A549 (cell line): ENCODE measurements around the gene SLC8A2. TPM values are rescaled to one million over a fixed set of nuclear protein-coding genes. Genes with fewer than 3 reads are reported as not detected.
A peak's percentile ranks its signal among the peaks of the same experiment; 100 is the strongest.

Experiments used
- ATAC-seq, 2 experiments: fragments of 200-7000 bp in 1 of 2; fragments of >200 bp in 1 of 2; cut with Nextera tagmentation in 1 of 2; cut with Tn5 transposase in 1 of 2; 3 replicates each; pipeline versions ENCODE4 v1.8.0 to v1.9.1; 2018 to 2020; ENCODE audit warnings: mild to moderate bottlenecking in 1 of 2, moderate library complexity in 1 of 2
- CTCF ChIA-PET: fragments of 300-600 bp; sonication (Branson Sonifier 250); formaldehyde crosslinking; extraction: SDS; loops from one replicate; lab custom pipeline; 2021; ENCODE audit warnings: antibody characterized with exemption, inconsistent platforms; lab: Yijun Ruan, JAX
- POLR2A ChIA-PET: fragments of 350-600 bp; formaldehyde crosslinking; extraction: SDS; loops from one replicate; lab custom pipeline; 2021; ENCODE audit warnings: antibody characterized with exemption, inconsistent platforms; lab: Yijun Ruan, JAX
- DNase-seq, 2 experiments: peaks; one replicate each; pipeline versions ENCODE4 v3.0.0 to v3.0.0-alpha.2; 2011 to 2016; ENCODE audit warnings: low read depth in 1 of 2, low spot score in 1 of 2
- FAIRE-seq: peaks from 2 replicates; lab custom pipeline; 2011; peaks lifted over from hg19 to GRCh38; lab: Jason Lieb, UNC
- H3K27ac ChIP-seq, 2 experiments: fragments of >200 bp; sonication (Bioruptor Twin); formaldehyde crosslinking; 3 replicates each; pipeline ENCODE4 v1.5.1; 2016 to 2017
- H3K4me1 ChIP-seq: fragments of >200 bp; sonication (Bioruptor Twin); formaldehyde crosslinking; 3 replicates; pipeline ENCODE4 v1.6.1; 2016
- H3K4me2 ChIP-seq: fragments of >200 bp; sonication (Bioruptor Twin); formaldehyde crosslinking; 3 replicates; pipeline ENCODE4 v1.6.1; 2016
- H3K4me3 ChIP-seq: fragments of >200 bp; sonication (Bioruptor Twin); formaldehyde crosslinking; 3 replicates; pipeline ENCODE4 v1.5.1; 2016
- H3K9me3 ChIP-seq: fragments of >200 bp; sonication (Bioruptor Twin); formaldehyde crosslinking; 3 replicates; pipeline ENCODE4 v1.6.1; 2016
- CBX2 ChIP-seq: fragments of 200-600 bp; sonication (generic); IDR thresholded peaks from 2 replicates; pipeline ENCODE4 v1.6.1; 2016; ENCODE audit warnings: low read depth, mild to moderate bottlenecking, borderline replicate concordance
- CEBPB ChIP-seq, 2 experiments: fragments of >200 bp in 1 of 2; sonication (Bioruptor Twin) in 1 of 2; formaldehyde crosslinking in 1 of 2; IDR thresholded peaks; 2 replicates each; pipeline ENCODE4 v1.6.1; 2012 to 2016
- CHD2 ChIP-seq: fragments of 150-350 bp; IDR thresholded peaks from 2 replicates; pipeline ENCODE4 v1.6.1; 2014; ENCODE audit warnings: low read length; ENCODE audit not compliant: partially characterized antibody
- EHF ChIP-seq: fragments of 250-450 bp; sonication (Bioruptor Pico); IDR thresholded peaks from 2 replicates; pipeline ENCODE4 v1.5.0; 2020; ENCODE audit warnings: mild to moderate bottlenecking
- EHMT2 ChIP-seq: fragments of 200-600 bp; sonication (generic); IDR thresholded peaks from 2 replicates; pipeline ENCODE4 v1.6.1; 2016; ENCODE audit warnings: antibody characterized with exemption, low read depth, mild to moderate bottlenecking, moderate library complexity
- EP300 ChIP-seq, 2 experiments: fragments of >200 bp; sonication (Bioruptor Twin); formaldehyde crosslinking; IDR thresholded peaks; 2 replicates in 1 of 2; 3 replicates in 1 of 2; pipeline ENCODE4 v1.6.1; 2016 to 2017
- ESRRA ChIP-seq: fragments of 150-350 bp; IDR thresholded peaks from 2 replicates; pipeline ENCODE4 v1.6.1; 2014; ENCODE audit warnings: mild to moderate bottlenecking, low read length, borderline replicate concordance
- FOSB ChIP-seq: fragments of 250-450 bp; sonication (Bioruptor Pico); IDR thresholded peaks from 2 replicates; pipeline ENCODE4 v1.5.0; 2020; ENCODE audit warnings: mild to moderate bottlenecking, moderate library complexity
- FOSL2 ChIP-seq, 2 experiments: fragments of 450-650 bp in 1 of 2; fragments of >200 bp in 1 of 2; sonication (Bioruptor Twin) in 1 of 2; formaldehyde crosslinking; IDR thresholded peaks; 2 replicates each; pipeline versions ENCODE4 v1.5.0 to v1.6.1; 2016 to 2020; ENCODE audit warnings: mild to moderate bottlenecking in 1 of 2, moderate library complexity in 1 of 2
- FOXS1 ChIP-seq: fragments of 250-450 bp; sonication (Bioruptor Pico); IDR thresholded peaks from 2 replicates; pipeline ENCODE4 v1.5.0; 2020; ENCODE audit warnings: mild to moderate bottlenecking, moderate library complexity
- HES2 ChIP-seq: fragments of >200 bp; sonication (Bioruptor Twin); formaldehyde crosslinking; IDR thresholded peaks from 2 replicates; pipeline ENCODE4 v1.6.1; 2016
- HEYL ChIP-seq: fragments of 250-450 bp; sonication (Bioruptor Pico); IDR thresholded peaks from 2 replicates; pipeline ENCODE4 v1.8.0; 2021; ENCODE audit warnings: mild to moderate bottlenecking, moderate library complexity
- HOXB13 ChIP-seq: fragments of 250-450 bp; sonication (Bioruptor Pico); IDR thresholded peaks from 2 replicates; pipeline ENCODE4 v1.5.0; 2020; ENCODE audit warnings: low read depth, mild to moderate bottlenecking, moderate library complexity
- JUN ChIP-seq, 2 experiments: fragments of >200 bp; sonication (Bioruptor Twin); formaldehyde crosslinking; IDR thresholded peaks; 2 replicates in 1 of 2; 3 replicates in 1 of 2; pipeline ENCODE4 v1.6.1; 2016 to 2017
- JUNB ChIP-seq: fragments of >200 bp; sonication (Bioruptor Twin); formaldehyde crosslinking; IDR thresholded peaks from 2 replicates; pipeline ENCODE4 v1.6.1; 2016
- KDM1A ChIP-seq: fragments of 200-600 bp; sonication (generic); IDR thresholded peaks from 2 replicates; pipeline ENCODE4 v1.6.1; 2016; ENCODE audit warnings: low read depth, mild to moderate bottlenecking
- MAFK ChIP-seq: fragments of 450-650 bp; IDR thresholded peaks from 2 replicates; pipeline ENCODE4 v1.6.1; 2014; ENCODE audit not compliant: partially characterized antibody
- NFE2L2 ChIP-seq: fragments of 150-350 bp; conservative IDR thresholded peaks from 2 replicates; pipeline ENCODE4 v1.6.1; 2014; ENCODE audit warnings: low read length
- NPAS2 ChIP-seq: fragments of 250-450 bp; sonication (Bioruptor Pico); IDR thresholded peaks from 2 replicates; pipeline ENCODE4 v1.8.0; 2022; ENCODE audit warnings: mild to moderate bottlenecking, moderate library complexity, borderline replicate concordance
- POLR2A ChIP-seq: IDR thresholded peaks from 2 replicates; pipeline ENCODE4 v1.6.1; 2012; ENCODE audit warnings: mild to moderate bottlenecking, low read length
- POLR2AphosphoS2 ChIP-seq: conservative IDR thresholded peaks from 2 replicates; pipeline ENCODE4 v1.6.1; 2012; ENCODE audit warnings: low read length, improper control_type of control experiment, inconsistent platforms
- RAD21 ChIP-seq, 2 experiments: fragments of >200 bp in 1 of 2; sonication (Bioruptor Twin) in 1 of 2; formaldehyde crosslinking in 1 of 2; IDR thresholded peaks in 1 of 2; conservative IDR thresholded peaks in 1 of 2; 2 replicates in 1 of 2; 3 replicates in 1 of 2; pipeline ENCODE4 v1.6.1; 2012 to 2018; ENCODE audit warnings: inconsistent platforms in 1 of 2
- RARB ChIP-seq: fragments of 250-450 bp; sonication (Bioruptor Pico); IDR thresholded peaks from 2 replicates; pipeline ENCODE4 v1.8.0; 2021; ENCODE audit warnings: mild to moderate bottlenecking, moderate library complexity
- RCOR1 ChIP-seq: fragments of 150-350 bp; IDR thresholded peaks from 2 replicates; pipeline ENCODE4 v1.6.1; 2014; ENCODE audit warnings: antibody characterized with exemption, low read length, low read depth
- REST ChIP-seq: fragments of 200-600 bp; sonication (generic); IDR thresholded peaks from 2 replicates; pipeline ENCODE4 v1.6.1; 2016; ENCODE audit warnings: antibody characterized with exemption, mild to moderate bottlenecking, moderate library complexity
- RFX5 ChIP-seq: fragments of 450-650 bp; IDR thresholded peaks from 2 replicates; pipeline ENCODE4 v1.7.1; 2014; ENCODE audit warnings: antibody characterized with exemption, mild to moderate bottlenecking, moderate library complexity
- SREBF2 ChIP-seq: fragments of 450-650 bp; IDR thresholded peaks from 2 replicates; pipeline ENCODE4 v1.6.1; 2014; ENCODE audit warnings: mild to moderate bottlenecking, moderate library complexity
- TFCP2L1 ChIP-seq: fragments of 250-450 bp; sonication (Bioruptor Pico); IDR thresholded peaks from 2 replicates; pipeline ENCODE4 v1.5.0; 2021; ENCODE audit warnings: mild to moderate bottlenecking
- ZC3H11A ChIP-seq: fragments of 450-650 bp; IDR thresholded peaks from 2 replicates; pipeline ENCODE4 v1.6.1; 2014; ENCODE audit warnings: antibody characterized with exemption, mild to moderate bottlenecking
- ZFP36 ChIP-seq: fragments of 450-650 bp; IDR thresholded peaks from 2 replicates; pipeline ENCODE4 v1.6.1; 2014; ENCODE audit warnings: borderline replicate concordance; ENCODE audit not compliant: partially characterized antibody
- ZSCAN20 ChIP-seq: fragments of 250-450 bp; sonication (Bioruptor Pico); IDR thresholded peaks from 2 replicates; pipeline ENCODE4 v1.8.0; 2022; ENCODE audit warnings: mild to moderate bottlenecking, moderate library complexity
- WGBS: methylation state at CpG from one replicate; pipeline ENCODE4 v1.1.6; 2017; ENCODE audit errors: missing lambda C conversion rate; 5-methylcytosine and 5-hydroxymethylcytosine counted together
- polyA plus RNA-seq, 4 experiments: library from polyadenylated mRNA; depleted of rRNA in 3 of 4; stranded (reverse); fragments of >200 nt; fragmentation: RNase III in 1 of 4; extraction: RNeasy Plus Mini Kit Qiagen cat#74134 plus additional on column Dnase treatment in 1 of 4; gene quantifications; 2 replicates in 3 of 4; 3 replicates in 1 of 4; pipeline ENCODE4 v1.2.3, GENCODE V29; 2011 to 2017
- TF ChIP-seq, protein P1 (sequence below): IDR thresholded peaks from 2 replicates; pipeline ENCODE4 v1.6.1; 2012
- TF ChIP-seq, protein P2 (sequence below): fragments of 450-650 bp; IDR thresholded peaks from 2 replicates; pipeline ENCODE4 v1.6.1; 2014; ENCODE audit warnings: antibody characterized with exemption
- TF ChIP-seq, protein P3 (sequence below): IDR thresholded peaks from 2 replicates; pipeline ENCODE4 v1.6.1; 2012; ENCODE audit warnings: low read depth, borderline replicate concordance

The SLC8A2 gene
- polyA plus RNA-seq, 2 of the 4 experiments (the other 2 are of a cell fraction) = 0.15 to 0.35 TPM

DNA sequence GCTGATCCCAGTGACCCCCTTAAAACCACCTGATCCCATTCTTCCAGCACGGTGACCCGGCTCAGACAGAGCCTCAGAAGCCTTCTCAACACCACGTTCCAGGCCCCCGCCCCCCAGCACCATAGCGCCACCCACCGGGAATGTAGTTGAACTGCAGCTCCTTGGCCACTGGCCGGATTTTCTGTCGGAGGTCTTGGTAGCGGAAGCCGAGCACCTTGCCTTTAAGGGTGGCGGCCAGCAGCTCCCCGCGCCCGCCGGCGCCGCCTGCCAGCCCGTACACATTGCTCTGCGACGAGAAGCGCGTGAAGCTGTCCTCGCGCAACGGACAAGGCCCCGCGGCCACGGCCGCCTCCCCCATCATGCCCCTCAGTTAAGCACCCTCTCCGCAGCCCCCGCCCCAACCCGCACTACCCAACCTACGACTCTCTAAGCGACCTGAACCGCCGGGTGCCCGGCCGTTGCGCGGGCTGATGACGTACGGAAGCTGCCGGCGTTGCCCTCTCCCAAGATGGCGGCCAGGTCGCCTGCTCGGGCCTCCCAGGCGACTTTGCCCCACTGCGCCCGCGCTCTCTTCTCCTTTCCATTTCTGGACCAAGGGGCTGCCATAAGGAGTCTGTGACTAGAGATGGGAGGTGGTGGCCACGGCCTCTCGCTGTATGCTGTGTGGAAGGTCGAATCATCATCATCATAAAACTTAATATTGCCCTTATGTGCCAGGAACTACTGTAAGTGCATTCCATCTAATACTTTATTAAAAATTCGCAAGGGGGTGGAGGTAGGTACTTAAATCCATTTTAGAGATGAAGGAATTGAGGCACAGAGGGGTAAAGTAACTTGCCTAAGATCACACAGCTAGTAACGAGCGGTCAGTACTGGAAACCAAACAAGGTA is 12.4 kb upstream of the SLC8A2 start, which contains the start of gene KPTN:
KPTN (minus strand) TSS at position 420 of the 891 bp plus-strand sequence; CDS start at position 361, 59 bp downstream.
- H3K4me1 ChIP-seq = peaks cover 12% of the 10 kb centered on the region; the same call in 2 of the 3 replicates
- H3K4me2 ChIP-seq = peak within 1 kb of the TSS; percentile 71
- no peaks in the 10 kb centered on the region for H3K9me3 ChIP-seq
- ATAC-seq (peak; percentile 84 to 90), FAIRE-seq (no peak), DNase-seq (peak; percentile 96 to 99)
- CTCF ChIA-PET = interaction anchor here (0.6 to 5.8 kb wide), 62 partner anchors 9 to 579 kb away, joined by 3 to 84 read pairs (median 4); partner anchors contain the start of genes DHX34, EHD2, NAPA and SLC8A2
- 3% methylated on average over 45 of the region's 57 CpGs for WGBS
- H3K27ac ChIP-seq = peak within 1 kb of the TSS; percentile 96 to 97
- H3K4me3 ChIP-seq = peak within 1 kb of the TSS; percentile 53
- POLR2A ChIA-PET = interaction anchor here (0.5 to 1.7 kb wide), 19 partner anchors 8 to 984 kb away, joined by 3 to 15 read pairs (median 3); partner anchors contain the start of genes INAFM1 and NAPA
- TF ChIP-seq SREBF2 (no peak), POLR2AphosphoS2 (no peak), HEYL (CRISPR knock-in tag) (no peak), JUN (IDR thresholded peaks at IDR 0.05) (peak; percentile 58 to 93; a peak in 4 of 5 replicates), EP300 (IDR thresholded peaks at IDR 0.05) (no peak), FOXS1 (CRISPR knock-in tag) (no peak), ESRRA (no peak), HOXB13 (CRISPR knock-in tag) (no peak), MAFK (no peak), REST (peak; percentile 23; the same call in 1 of the 2 replicates), CHD2 (no peak), ZC3H11A (no peak), RFX5 (no peak), RAD21 (conservative IDR thresholded peaks at IDR 0.05 in 1 of 2, IDR thresholded peaks at IDR 0.05 in 1 of 2) (peak; percentile 70 to 75), EHF (CRISPR knock-in tag) (no peak), ZFP36 (peak; percentile 58), JUNB (no peak), EHMT2 (no peak), KDM1A (no peak), HES2 (no peak), CEBPB (IDR thresholded peaks at IDR 0.05) (no peak), POLR2A (peak; percentile 88), CBX2 (no peak), ZSCAN20 (CRISPR knock-in tag) (no peak), FOSB (peak; percentile 73; the same call in 1 of the 2 replicates), TFCP2L1 (CRISPR knock-in tag) (no peak), RCOR1 (no peak), FOSL2 (IDR thresholded peaks at IDR 0.05) (no peak), FOSL2 (CRISPR knock-in tag; IDR thresholded peaks at IDR 0.05) (no peak), NFE2L2 (no peak), RARB (CRISPR knock-in tag) (peak; percentile 62; the same call in 1 of the 2 replicates), NPAS2 (CRISPR knock-in tag) (no peak)
- TF ChIP-seq, protein P1, sequence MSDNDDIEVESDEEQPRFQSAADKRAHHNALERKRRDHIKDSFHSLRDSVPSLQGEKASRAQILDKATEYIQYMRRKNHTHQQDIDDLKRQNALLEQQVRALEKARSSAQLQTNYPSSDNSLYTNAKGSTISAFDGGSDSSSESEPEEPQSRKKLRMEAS = peak; percentile 70
- TF ChIP-seq, protein P2, sequence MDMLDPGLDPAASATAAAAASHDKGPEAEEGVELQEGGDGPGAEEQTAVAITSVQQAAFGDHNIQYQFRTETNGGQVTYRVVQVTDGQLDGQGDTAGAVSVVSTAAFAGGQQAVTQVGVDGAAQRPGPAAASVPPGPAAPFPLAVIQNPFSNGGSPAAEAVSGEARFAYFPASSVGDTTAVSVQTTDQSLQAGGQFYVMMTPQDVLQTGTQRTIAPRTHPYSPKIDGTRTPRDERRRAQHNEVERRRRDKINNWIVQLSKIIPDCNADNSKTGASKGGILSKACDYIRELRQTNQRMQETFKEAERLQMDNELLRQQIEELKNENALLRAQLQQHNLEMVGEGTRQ = peak; percentile 18; the same call in 1 of the 2 replicates
- TF ChIP-seq, protein P3, sequence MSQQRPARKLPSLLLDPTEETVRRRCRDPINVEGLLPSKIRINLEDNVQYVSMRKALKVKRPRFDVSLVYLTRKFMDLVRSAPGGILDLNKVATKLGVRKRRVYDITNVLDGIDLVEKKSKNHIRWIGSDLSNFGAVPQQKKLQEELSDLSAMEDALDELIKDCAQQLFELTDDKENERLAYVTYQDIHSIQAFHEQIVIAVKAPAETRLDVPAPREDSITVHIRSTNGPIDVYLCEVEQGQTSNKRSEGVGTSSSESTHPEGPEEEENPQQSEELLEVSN = no peak
